Ovary (tissue), 10 donors: ENCODE measurements around the gene TMEM240. TPM values are rescaled to one million over a fixed set of nuclear protein-coding genes. Genes with fewer than 3 reads are reported as not detected.

Experiments used
- DNase-seq, 5 donors: peaks; one replicate each; pipeline ENCODE4 v3.0.0-alpha.2; 2019 to 2020
- H3K27ac ChIP-seq, 2 donors: fragments of 200-600 bp; one replicate each; pipeline versions ENCODE4 v1.5.1 to v1.8.0; 2019 to 2022
- H3K27me3 ChIP-seq: fragments of 200-600 bp; one replicate; pipeline ENCODE4 v1.8.0; 2022
- H3K36me3 ChIP-seq: fragments of 200-600 bp; sonication (generic); one replicate; pipeline ENCODE4 v1.5.1; 2019
- H3K4me1 ChIP-seq: one replicate; pipeline ENCODE4 v1.8.1; 2013; ENCODE audit warnings: mild to moderate bottlenecking, moderate library complexity; ENCODE audit not compliant: insufficient read depth
- H3K4me3 ChIP-seq: fragments of 200-600 bp; sonication (generic); one replicate; pipeline ENCODE4 v1.5.1; 2017
- H3K9me3 ChIP-seq, 2 donors: fragments of 200-600 bp in 1 of 2; sonication (generic) in 1 of 2; one replicate each; pipeline versions ENCODE4 v1.5.1 to v1.8.1; 2013 to 2019; ENCODE audit warnings: mild to moderate bottlenecking in 1 of 2, moderate library complexity in 1 of 2
- EP300 ChIP-seq: sonication (generic); formaldehyde crosslinking; IDR thresholded peaks from one replicate; pipeline ENCODE4 v1.6.1; 2017; ENCODE audit warnings: antibody characterized with exemption
- POLR2A ChIP-seq: fragments of 450-650 bp; IDR thresholded peaks from one replicate; pipeline ENCODE4 v1.6.1; 2017; ENCODE audit warnings: antibody characterized with exemption, mild to moderate bottlenecking, moderate library complexity
- WGBS, 3 donors: extraction: QIAGEN DNeasy Blood & Tissue Kit in 1 of 3; methylation state at CpG; one replicate each; pipeline versions ENCODE4 v1.1.5 to v1.1.7; 2013 to 2017; 5-methylcytosine and 5-hydroxymethylcytosine counted together
- intact Hi-C, 4 donors: fragments of 100-400 bp; cut with DNase I; formaldehyde crosslinking; loops; one replicate each; pipeline versions ENCODE4 v1.11.0 to v1.15.1; 2022 to 2023
- long read RNA-seq, 3 donors: library from polyadenylated mRNA in 2 of 3; unstranded in 2 of 3; transcript quantifications; one replicate each; pipeline ENCODE4 v2.0.0 and lab custom pipeline, GENCODE V29; 2021 to 2026
- polyA plus RNA-seq, 2 donors: library from polyadenylated mRNA; stranded (reverse); fragments of 200-250 nt in 1 of 2; fragments of 350-450 nt in 1 of 2; fragmentation: Illumina TruSeq in 1 of 2; extraction: RNeasy Lipid Tissue Mini Kit (QIAGEN cat#74804) in 1 of 2; gene quantifications; one replicate each; pipeline ENCODE4 v1.2.3, GENCODE V29; 2013 to 2014
- total RNA-seq, 7 donors: library from RNA; depleted of rRNA in 2 of 7; stranded (reverse); fragments of >200 nt in 2 of 7; fragmentation: NEBNext Ultra II Directional in 3 of 7; extraction: Animal tissue kit (Norgen Biotek cat#: 25700) in 3 of 7; gene quantifications; one replicate each; pipeline versions ENCODE4 v1.1.0 to v1.2.4, GENCODE V29; 2016 to 2023
- TF ChIP-seq, protein P1 (sequence below), 3 donors: fragments of 450-650 bp in 2 of 3; fragments of 200-600 bp in 1 of 3; IDR thresholded peaks; one replicate each; pipeline versions ENCODE4 v1.5.1 to v1.8.0; 2016 to 2022; ENCODE audit warnings: antibody characterized with exemption in 3 of 3, mild to moderate bottlenecking in 1 of 3
- donor health status: DM: no; HTN: no; CAD: no; lungs with moderate emphysema.
- donor health status: DM: no; HTN: no; CAD: no.
- donor health status: Bipolar disorder and iron deficiency.
- donor health status: DM: yes; HTN: yes; CAD: no.
- donor health status: DM: no; HTN: no; CAD: no.
- donor health status: DM: yes; HTN: yes; CAD: no.

Gene TMEM240
- total RNA-seq: 10 to 100 TPM in 3 of 7 donors, 1 to 10 TPM in 4; 6.2 to 20.8 (median 9.9) TPM
- polyA plus RNA-seq: 10 to 100 TPM in 1 of 2 donors, not detected in 1; 30.3 TPM
- long read RNA-seq, donor 1: 0 reads
- long read RNA-seq, donor 2, partial matches to known transcripts: 0 of 2 reads
- long read RNA-seq, donor 2, other reads (novel, unspliced or antisense): 0 of 2 reads
- long read RNA-seq, donor 3, partial matches to known transcripts: 0 of 1 reads
- long read RNA-seq, donor 3, other reads (novel, unspliced or antisense): 0 of 1 reads

DNA sequence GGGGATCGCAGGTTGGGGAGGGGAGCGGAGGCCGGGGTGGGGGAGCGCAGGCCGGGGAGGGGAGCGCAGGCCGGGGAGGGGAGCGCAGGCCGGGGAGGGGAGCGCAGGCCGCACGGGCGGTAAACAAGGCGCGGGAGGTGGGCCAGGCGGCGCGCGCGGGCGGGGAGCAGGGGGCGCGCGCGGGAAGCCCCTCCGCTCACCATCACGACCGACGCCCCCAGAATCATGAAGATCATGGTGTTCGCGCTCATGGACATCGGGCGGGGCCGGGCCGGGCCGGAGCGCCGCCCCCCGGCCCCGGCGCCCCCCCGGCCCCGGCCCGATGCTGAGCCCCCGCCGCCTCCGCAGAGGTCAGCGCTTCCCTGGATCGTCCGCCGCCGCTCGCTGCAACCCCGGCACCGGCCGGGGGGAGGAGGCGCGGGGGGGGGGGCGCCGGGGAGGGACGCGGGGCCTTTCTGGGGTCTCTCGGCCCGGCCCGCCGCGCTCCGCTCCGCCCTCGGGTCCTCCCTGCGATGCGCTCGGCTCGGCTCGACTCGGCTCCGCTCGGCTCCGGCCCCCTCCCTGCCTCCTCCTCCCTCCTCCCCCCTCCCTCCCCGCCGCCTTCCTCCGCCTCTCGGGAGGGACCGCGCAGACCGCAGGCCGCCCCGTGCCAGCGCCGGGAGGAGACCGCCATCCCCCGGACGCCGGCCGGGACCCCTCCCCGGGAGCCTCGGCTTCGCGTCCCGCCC is at the start of gene TMEM240:
Gene TMEM240 (minus strand): TSS at position 535 of the 728 bp plus-strand sequence. CDS start 278 bp downstream, at position 257.
- no peaks in the 10 kb centered on the region for H3K9me3 ChIP-seq
- H3K27ac ChIP-seq: peak within 1 kb of the TSS; percentile 75 to 87
- H3K4me3 ChIP-seq: peak within 1 kb of the TSS; percentile 57
- no peaks in the 10 kb centered on the region for H3K36me3 ChIP-seq
- peak; percentile 85 to 91 (median 89) for DNase-seq
- H3K27me3 ChIP-seq: no peaks in the 10 kb centered on the region
- intact Hi-C loops: no loop called here
- H3K4me1 ChIP-seq: peaks cover 11% of the 10 kb centered on the region
- WGBS, 3 donors: 1 to 2% (median 1%) methylated on average over 27 to 89 of the region's 100 CpGs
- TF ChIP-seq POLR2A (no peak), EP300 (no peak)
- TF ChIP-seq, protein P1, sequence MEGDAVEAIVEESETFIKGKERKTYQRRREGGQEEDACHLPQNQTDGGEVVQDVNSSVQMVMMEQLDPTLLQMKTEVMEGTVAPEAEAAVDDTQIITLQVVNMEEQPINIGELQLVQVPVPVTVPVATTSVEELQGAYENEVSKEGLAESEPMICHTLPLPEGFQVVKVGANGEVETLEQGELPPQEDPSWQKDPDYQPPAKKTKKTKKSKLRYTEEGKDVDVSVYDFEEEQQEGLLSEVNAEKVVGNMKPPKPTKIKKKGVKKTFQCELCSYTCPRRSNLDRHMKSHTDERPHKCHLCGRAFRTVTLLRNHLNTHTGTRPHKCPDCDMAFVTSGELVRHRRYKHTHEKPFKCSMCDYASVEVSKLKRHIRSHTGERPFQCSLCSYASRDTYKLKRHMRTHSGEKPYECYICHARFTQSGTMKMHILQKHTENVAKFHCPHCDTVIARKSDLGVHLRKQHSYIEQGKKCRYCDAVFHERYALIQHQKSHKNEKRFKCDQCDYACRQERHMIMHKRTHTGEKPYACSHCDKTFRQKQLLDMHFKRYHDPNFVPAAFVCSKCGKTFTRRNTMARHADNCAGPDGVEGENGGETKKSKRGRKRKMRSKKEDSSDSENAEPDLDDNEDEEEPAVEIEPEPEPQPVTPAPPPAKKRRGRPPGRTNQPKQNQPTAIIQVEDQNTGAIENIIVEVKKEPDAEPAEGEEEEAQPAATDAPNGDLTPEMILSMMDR (IDR thresholded peaks at IDR 0.05): no peak

DNA sequence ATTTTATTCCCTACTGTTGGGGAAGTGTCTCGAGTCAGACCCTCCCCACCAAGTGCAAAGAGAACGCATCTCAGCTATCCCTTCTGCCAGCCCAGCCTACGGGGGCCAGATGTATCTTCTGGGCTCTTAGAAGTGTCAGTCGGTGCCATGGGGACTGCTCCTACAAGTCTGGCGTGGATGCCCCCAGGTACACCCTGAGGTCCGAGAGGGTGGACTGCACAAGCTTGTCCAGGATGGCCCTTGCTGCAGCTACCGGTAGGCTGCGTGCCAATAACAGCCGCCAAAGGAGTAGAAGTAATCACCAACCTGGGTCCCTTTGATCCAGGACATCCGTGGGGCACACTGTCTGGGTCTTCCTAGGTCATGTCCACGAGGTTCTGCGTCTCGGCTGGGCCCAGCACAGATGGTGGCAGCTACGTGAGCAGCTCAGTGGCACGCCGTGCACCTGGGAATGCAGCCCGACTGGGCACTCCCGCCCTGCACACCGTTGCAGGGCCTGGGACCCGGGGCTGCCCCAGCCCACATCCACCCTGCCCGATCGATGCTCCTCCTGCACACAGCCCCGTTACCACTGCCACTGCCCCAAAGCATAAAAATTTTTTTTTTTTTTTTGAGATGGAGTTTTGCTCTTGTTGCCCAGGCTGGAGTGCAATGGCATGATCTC is 43.1 kb upstream of the TMEM240 start:
- Histone ChIP-seq H3K4me1 (no peaks in the 10 kb centered on the region), H3K4me3 (no peak overlapping the region), H3K27ac (no peak overlapping the region), H3K9me3 (no peaks in the 10 kb centered on the region), H3K27me3 (no peaks in the 10 kb centered on the region), H3K36me3 (no peaks in the 10 kb centered on the region)
- DNase-seq: no peak
- TF ChIP-seq, protein P1 (IDR thresholded peaks at IDR 0.05): no peak
- TF ChIP-seq EP300 (no peak), POLR2A (no peak)
- intact Hi-C loops: no loop called here
- WGBS, 3 donors: 81 to 82% (median 82%) methylated on average over 17 to 23 of the region's 23 CpGs

DNA sequence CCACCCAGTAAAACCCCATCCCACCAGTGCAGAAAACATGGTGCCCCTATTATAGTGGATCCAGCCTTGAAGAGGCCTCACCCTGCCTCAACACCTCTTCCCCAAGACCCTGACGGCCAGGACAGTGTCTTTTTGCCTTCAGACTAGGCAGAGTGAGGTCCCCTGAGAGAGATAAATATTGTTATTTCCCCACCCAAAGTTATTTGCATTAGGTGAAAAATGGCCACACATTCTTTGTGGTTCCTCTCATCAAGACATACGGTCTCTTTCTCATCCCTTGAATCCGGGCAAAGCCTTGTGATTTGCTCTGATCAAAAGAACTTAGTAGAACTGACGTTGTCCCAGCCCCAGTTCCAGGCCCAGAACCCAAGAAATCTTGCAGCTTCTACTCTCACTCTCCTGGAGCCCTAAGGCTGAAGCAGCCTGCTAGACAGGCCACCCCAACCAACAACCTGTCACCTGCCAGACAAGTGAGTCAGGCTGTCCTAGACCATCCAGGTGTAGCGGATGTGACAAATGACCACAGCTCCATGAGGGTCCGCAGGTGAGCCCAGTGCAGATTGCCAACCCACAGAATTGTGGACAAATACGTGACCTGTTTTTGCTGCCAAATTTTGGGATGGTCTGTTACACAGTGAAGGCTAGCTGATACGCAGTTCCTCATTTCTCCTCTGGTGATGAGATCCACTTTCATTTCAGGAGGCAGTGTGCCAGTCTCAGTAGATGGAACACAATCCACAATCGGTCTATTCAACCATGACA is 42.3 kb upstream of the TMEM240 start:
- no peaks in the 10 kb centered on the region for H3K27me3 ChIP-seq
- DNase-seq: no peak

More for the DNA sequence above, 42.3 kb upstream of the TMEM240 start:
- 66 to 74% (median 66%) methylated on average over 9 of the region's 9 CpGs for WGBS, 3 donors
- TF ChIP-seq, protein P1 (IDR thresholded peaks at IDR 0.05): no peak
- TF ChIP-seq EP300 (no peak), POLR2A (no peak)
- H3K4me3 ChIP-seq: no peak overlapping the region
- H3K9me3 ChIP-seq: no peaks in the 10 kb centered on the region
- intact Hi-C loops: no loop called here
- H3K4me1 ChIP-seq: no peaks in the 10 kb centered on the region
- no peaks in the 10 kb centered on the region for H3K36me3 ChIP-seq
- H3K27ac ChIP-seq: no peak overlapping the region
